Tibial artery (tissue), 4 donors: ENCODE measurements around the gene FCHSD2.
A peak's percentile ranks its signal among the peaks of the same experiment; 100 is the strongest.
"Not testable (repeated sequence)": the region's sequence is repeated elsewhere in the genome, so short reads cannot be mapped to it uniquely, and the experiment has no call there.

Source experiments
- DNase-seq, 2 donors: peaks; one replicate each; pipeline ENCODE4 v3.0.0-alpha.2; 2019
- H3K27ac ChIP-seq, 2 donors: fragments of 200-600 bp; sonication (generic) in 1 of 2; 1 replicate in 1 of 2; 2 replicates in 1 of 2; pipeline ENCODE4 v1.5.1; 2018 to 2019; ENCODE audit warnings: mild to moderate bottlenecking in 1 of 2
- H3K27me3 ChIP-seq, 2 donors: fragments of 200-600 bp; sonication (generic) in 1 of 2; one replicate each; pipeline versions ENCODE4 v1.5.1 to v1.6.0; 2016 to 2019
- H3K36me3 ChIP-seq, 3 donors: fragments of 200-600 bp; sonication (generic) in 2 of 3; one replicate each; pipeline ENCODE4 v1.5.1; 2016 to 2019; ENCODE audit warnings: mild to moderate bottlenecking in 2 of 3
- H3K4me1 ChIP-seq, 4 donors: fragments of 200-600 bp; sonication (generic) in 2 of 4; 1 replicate in 3 of 4; 2 replicates in 1 of 4; pipeline ENCODE4 v1.5.1; 2016 to 2019
- H3K4me3 ChIP-seq, 2 donors: fragments of 200-600 bp; sonication (generic) in 1 of 2; 1 replicate in 1 of 2; 2 replicates in 1 of 2; pipeline ENCODE4 v1.5.1; 2018 to 2019; ENCODE audit warnings: mild to moderate bottlenecking in 2 of 2
- H3K9me3 ChIP-seq, 3 donors: fragments of 200-600 bp; sonication (generic) in 1 of 3; one replicate each; pipeline ENCODE4 v1.5.1; 2016 to 2019
- CTCF ChIP-seq, 2 experiments: fragments of 200-600 bp in 1 of 2; fragments of 450-650 bp in 1 of 2; IDR thresholded peaks; one replicate each; pipeline ENCODE4 v1.5.1; 2017 to 2019; ENCODE audit warnings: antibody characterized with exemption in 2 of 2, mild to moderate bottlenecking in 1 of 2, moderate library complexity in 1 of 2
- intact Hi-C: fragments of 100-400 bp; cut with DNase I; formaldehyde crosslinking; loops from one replicate; pipeline ENCODE4 v1.15.0; 2023; ENCODE audit warnings: low total_unique reads

FCHSD2 gene

GRCh38 chr11:72921028-72921716, 220.9 kb downstream of the FCHSD2 start:
- Histone ChIP-seq H3K4me1 (peaks cover 0 to 66% (median 2%) of the 10 kb centered on the region in 4 donors), H3K27ac (peak overlapping the region; percentile 45 to 61), H3K9me3 (no peaks in the 10 kb centered on the region), H3K36me3 (peaks cover 0 to 4% (median 0%) of the 10 kb centered on the region in 3 donors), H3K4me3 (no peak overlapping the region), H3K27me3 (no peaks in the 10 kb centered on the region)
- no peak for DNase-seq
- intact Hi-C loops, result loop anchor here (10.0 kb wide), 2 partner anchors 56 to 214 kb away; no protein-coding TSS in a partner anchor
- TF ChIP-seq CTCF (IDR thresholded peaks at IDR 0.05), result no peak

- no peak for DNase-seq
- Histone ChIP-seq H3K27me3 (no peaks in the 10 kb centered on the region), H3K4me1 (peaks cover 0 to 56% (median 2%) of the 10 kb centered on the region in 4 donors), H3K27ac (peak overlapping the region; percentile 45 to 61), H3K9me3 (no peaks in the 10 kb centered on the region), H3K36me3 (no peaks in the 10 kb centered on the region), H3K4me3 (no peak overlapping the region)
- no peak for TF ChIP-seq CTCF (IDR thresholded peaks at IDR 0.05)
- intact Hi-C loops, result loop anchor here (10.0 kb wide), 2 partner anchors 55 to 215 kb away; no protein-coding TSS in a partner anchor
These were observed 222.1 kb downstream of the FCHSD2 start for GRCh38 chr11:72920001-72920400.

- H3K4me1 ChIP-seq, result peaks cover 0 to 45% (median 0%) of the 10 kb centered on the region in 4 donors
- peak overlapping the region; percentile 1 to 24 for H3K27ac ChIP-seq
- H3K36me3 ChIP-seq, result no peaks in the 10 kb centered on the region
- DNase-seq, result no peak
- H3K4me3 ChIP-seq, result no peak overlapping the region
- H3K9me3 ChIP-seq, result no peaks in the 10 kb centered on the region
- intact Hi-C loops, result loop anchor here (10.0 kb wide), 1 partner anchor 56 kb away; no protein-coding TSS in a partner anchor
- no peak for TF ChIP-seq CTCF (IDR thresholded peaks at IDR 0.05)
- no peaks in the 10 kb centered on the region for H3K27me3 ChIP-seq
These were observed 223.3 kb downstream of the FCHSD2 start for GRCh38 chr11:72918851-72919250.

- Histone ChIP-seq H3K9me3 (peaks cover 0 to 4% (median 0%) of the 10 kb centered on the region in 3 donors), H3K27me3 (no peaks in the 10 kb centered on the region), H3K4me1 (peaks cover 0 to 7% (median 0%) of the 10 kb centered on the region in 4 donors), H3K4me3 (no peak overlapping the region), H3K27ac (no peak overlapping the region), H3K36me3 (peaks cover 0 to 15% (median 7%) of the 10 kb centered on the region in 3 donors)
- TF ChIP-seq CTCF (IDR thresholded peaks at IDR 0.05), result no peak
- intact Hi-C loops, result loop anchor here (10.0 kb wide), 1 partner anchor 63 kb away; no protein-coding TSS in a partner anchor
- no peak for DNase-seq
These were observed 229.9 kb downstream of the FCHSD2 start for GRCh38 chr11:72912253-72912652.

GRCh38 chr11:72909558-72910388, 232.3 kb downstream of the FCHSD2 start:
- intact Hi-C loops, result loop anchor here (10.0 kb wide), 1 partner anchor 65 kb away; no protein-coding TSS in a partner anchor
- not testable (repeated sequence) for H3K4me3 ChIP-seq, H3K27me3 ChIP-seq, H3K27ac ChIP-seq, H3K4me1 ChIP-seq, H3K9me3 ChIP-seq, DNase-seq
- peaks cover 0 to 15% (median 7%) of the 10 kb centered on the region in 3 donors for H3K36me3 ChIP-seq
